IMR-90 (cell line): ENCODE data around the gene EML4. TPM values are rescaled to one million over a fixed set of nuclear protein-coding genes. Genes with fewer than 3 reads are reported as not detected.

ENCODE experiments used
- ATAC-seq: fragments of 200-7000 bp; cut with Tn5 transposase; 2 replicates; pipeline ENCODE4 v1.9.1; 2020; ENCODE audit warnings: low read depth, mild to moderate bottlenecking, moderate library complexity
- BruUV-seq: library from RNA; stranded (reverse); fragments of 400-500 nt; replicated peaks from 2 replicates; lab custom pipeline; 2021; lab: Mats Ljungman, UMichigan
- CTCF ChIA-PET: fragments of 300-600 bp; formaldehyde crosslinking; extraction: SDS; loops from one replicate; lab custom pipeline; 2021; ENCODE audit warnings: antibody characterized with exemption; lab: Yijun Ruan, JAX
- POLR2A ChIA-PET: fragments of 300-600 bp; sonication (Branson Sonifier 250); formaldehyde crosslinking; loops from one replicate; lab custom pipeline; 2022; ENCODE audit warnings: antibody characterized with exemption; ENCODE audit not compliant: unreplicated experiment; lab: Charles Lee
- DNase-seq: peaks from one replicate; pipeline ENCODE4 v3.0.0; 2013
- H2AFZ ChIP-seq: replicated peaks from 2 replicates; pipeline ENCODE3; 2013; ENCODE audit warnings: low read length, mild to moderate bottlenecking; ENCODE audit not compliant: poor library complexity
- H2AK5ac ChIP-seq: 2 replicates; pipeline ENCODE4 v1.6.1; 2013; ENCODE audit warnings: low read depth, low read length, inconsistent platforms
- H2AK9ac ChIP-seq: replicated peaks from 2 replicates; pipeline ENCODE3; 2013; ENCODE audit warnings: mild to moderate bottlenecking, low read depth, low read length, moderate library complexity; ENCODE audit not compliant: poor library complexity
- H2BK120ac ChIP-seq: 2 replicates; pipeline ENCODE4 v1.6.1; 2013; ENCODE audit warnings: low read depth, low read length, inconsistent platforms
- H2BK15ac ChIP-seq: 3 replicates; pipeline ENCODE4 v1.6.1; 2013; ENCODE audit warnings: low read depth, low read length, inconsistent platforms
- H2BK20ac ChIP-seq: 2 replicates; pipeline ENCODE4 v1.6.1; 2013; ENCODE audit warnings: low read depth, mild to moderate bottlenecking, inconsistent platforms, low read length, moderate library complexity
- H2BK5ac ChIP-seq: 2 replicates; pipeline ENCODE4 v1.6.1; 2013; ENCODE audit warnings: mild to moderate bottlenecking, low read depth, low read length, inconsistent platforms; ENCODE audit not compliant: poor library complexity, severe bottlenecking
- H3K14ac ChIP-seq: replicated peaks from 2 replicates; pipeline ENCODE4 v1.6.1; 2013; ENCODE audit warnings: low read depth, low read length, inconsistent platforms
- H3K18ac ChIP-seq: 2 replicates; pipeline ENCODE4 v1.6.1; 2013; ENCODE audit warnings: low read depth, low read length, control low read depth
- H3K23ac ChIP-seq: 2 replicates; pipeline ENCODE4 v1.6.1; 2013; ENCODE audit warnings: low read depth, low read length, inconsistent platforms
- H3K27ac ChIP-seq: 2 replicates; pipeline ENCODE4 v1.5.1; 2013; ENCODE audit warnings: mild to moderate bottlenecking, control low read depth, low read length; ENCODE audit not compliant: insufficient read depth
- H3K27me3 ChIP-seq: 2 replicates; pipeline ENCODE4 v1.6.1; 2013; ENCODE audit warnings: low read length; ENCODE audit not compliant: control insufficient read depth, insufficient read depth
- H3K36me3 ChIP-seq: 2 replicates; pipeline ENCODE4 v1.6.1; 2013; ENCODE audit warnings: low read length, mixed read lengths; ENCODE audit not compliant: control insufficient read depth, insufficient read depth
- H3K4ac ChIP-seq: 2 replicates; pipeline ENCODE4 v1.6.1; 2013; ENCODE audit warnings: low read depth, low read length, inconsistent platforms
- H3K4me1 ChIP-seq: 2 replicates; pipeline ENCODE4 v1.6.1; 2013; ENCODE audit warnings: low read length, mixed read lengths; ENCODE audit not compliant: control insufficient read depth, insufficient read depth
- H3K4me2 ChIP-seq: 2 replicates; pipeline ENCODE4 v1.6.1; 2013; ENCODE audit warnings: low read depth, mild to moderate bottlenecking, control low read depth, low read length, moderate library complexity
- H3K4me3 ChIP-seq: 2 replicates; pipeline ENCODE4 v1.5.1; 2013; ENCODE audit warnings: low read depth, mild to moderate bottlenecking, control low read depth, low read length, moderate library complexity; ENCODE audit not compliant: insufficient read depth
- H3K56ac ChIP-seq: 2 replicates; pipeline ENCODE4 v1.6.1; 2013; ENCODE audit warnings: low read length, inconsistent platforms; ENCODE audit not compliant: insufficient read depth; ENCODE audit errors: extremely low read depth
- H3K79me1 ChIP-seq, 2 experiments: 2 replicates each; pipeline ENCODE4 v1.6.1; 2013; ENCODE audit warnings: low read length in 2 of 2, inconsistent platforms in 1 of 2, low read depth in 1 of 2
- H3K9ac ChIP-seq: 2 replicates; pipeline ENCODE4 v1.6.1; 2013; ENCODE audit warnings: low read depth, low read length, control low read depth
- H3K9me1 ChIP-seq: 2 replicates; pipeline ENCODE4 v1.6.1; 2013; ENCODE audit warnings: low read length, inconsistent platforms; ENCODE audit not compliant: insufficient read depth
- H3K9me3 ChIP-seq: 2 replicates; pipeline ENCODE4 v1.6.1; 2013; ENCODE audit warnings: low read length; ENCODE audit not compliant: control insufficient read depth, insufficient read depth
- H4K20me1 ChIP-seq: 2 replicates; pipeline ENCODE4 v1.6.1; 2013; ENCODE audit warnings: low read length, inconsistent platforms; ENCODE audit not compliant: insufficient read depth
- H4K5ac ChIP-seq: 2 replicates; pipeline ENCODE4 v1.6.1; 2013; ENCODE audit warnings: mild to moderate bottlenecking, low read depth, low read length, control low read depth
- H4K8ac ChIP-seq, 2 experiments: 2 replicates each; pipeline ENCODE4 v1.6.1; 2013; ENCODE audit warnings: low read depth in 2 of 2, low read length in 2 of 2, control low read depth in 1 of 2, inconsistent platforms in 1 of 2
- H4K91ac ChIP-seq: 2 replicates; pipeline ENCODE4 v1.6.1; 2013; ENCODE audit warnings: low read depth, low read length, inconsistent platforms; ENCODE audit not compliant: insufficient read depth
- MXI1 ChIP-seq: IDR thresholded peaks from 2 replicates; pipeline ENCODE4 v1.6.1; 2012; ENCODE audit warnings: low read depth, mild to moderate bottlenecking, low read length, moderate library complexity, borderline replicate concordance
- WGBS, 2 experiments: methylation state at CpG; one replicate each; pipeline versions ENCODE4 v1.1.5 to v1.1.7; 2013; ENCODE audit warnings: missing lambda C conversion rate in 2 of 2; ENCODE audit not compliant: insufficient read length in 1 of 2; ENCODE audit errors: extremely low coverage in 2 of 2; 5-methylcytosine and 5-hydroxymethylcytosine counted together
- dilution Hi-C: fragments of 300-500 bp; cut with HindIII; formaldehyde crosslinking; loops from one replicate; pipeline ENCODE4 v1.14.3; 2018; ENCODE audit warnings: low sequenced_read_pairs; ENCODE audit not compliant: unreplicated experiment
- in situ Hi-C: fragments of 300-500 bp; cut with MboI; formaldehyde crosslinking; loops from 3 replicates; pipeline ENCODE4 v1.14.3; 2019; ENCODE audit warnings: low sequenced_read_pairs, inconsistent platforms, mixed read lengths
- intact Hi-C: fragments of 100-400 bp; cut with micrococcal nuclease; formaldehyde crosslinking; loops from 2 replicates; pipeline ENCODE4 v1.10.0; 2022
- polyA plus RNA-seq, 3 experiments: library from polyadenylated mRNA; depleted of rRNA; stranded (reverse); fragments of >200 nt; gene quantifications; 2 replicates each; pipeline ENCODE4 v1.2.3, GENCODE V29; 2012; ENCODE audit warnings: low replicate concordance in 1 of 3
- total RNA-seq: library from RNA; depleted of rRNA; stranded (reverse); fragments of >200 nt; gene quantifications from 2 replicates; pipeline ENCODE4 v1.2.3, GENCODE V29; 2012
- TF ChIP-seq, protein P1 (sequence below): fragments of 150-350 bp; IDR thresholded peaks from 2 replicates; pipeline ENCODE4 v1.6.1; 2016; ENCODE audit warnings: low read depth, mild to moderate bottlenecking, low read length, moderate library complexity, borderline replicate concordance

The EML4 gene
- total and polyA plus RNA-seq, 2 of the 4 experiments (the other 2 are of a cell fraction): 29.7 to 73.7 TPM

GRCh38 chr2:42170619-42171395, 1.7 kb downstream of the EML4 start:
- Histone ChIP-seq H2BK20ac (no peak overlapping the region), H3K36me3 (no peaks in the 10 kb centered on the region; the same call in 1 of the 2 replicates), H3K4me2 (peak overlapping the region; percentile 90), H3K18ac (peak overlapping the region; percentile 11; the same call in 1 of the 2 replicates), H3K4ac (no peak overlapping the region; the same call in 1 of the 2 replicates), H2BK5ac (peak overlapping the region; percentile 82), H2AFZ (no peak overlapping the region), H3K27me3 (no peaks in the 10 kb centered on the region), H4K5ac (no peak overlapping the region), H2AK5ac (no peak overlapping the region), H3K4me1 (peaks cover 11% of the 10 kb centered on the region), H3K27ac (peak overlapping the region; percentile 85; the same call in 1 of the 2 replicates), H3K23ac (peak overlapping the region; percentile 32; the same call in 1 of the 2 replicates), H2AK9ac (no peak overlapping the region), H3K14ac (peak overlapping the region; percentile 80), H3K4me3 (peak overlapping the region; percentile 92), H2BK120ac (0 out of 2 replicates have a peak overlapping the region, but pooled peaks have one; percentile 35), H4K8ac (0 out of 4 replicates have a peak overlapping the region, but pooled peaks of 1 of the 2 experiments have one; percentile 3), H3K79me1 (peaks cover 16 to 39% of the 10 kb centered on the region in 2 experiments; a peak in 3 of 4 replicates), H3K9me1 (peaks cover 7% of the 10 kb centered on the region; the same call in 1 of the 2 replicates), H3K9ac (peak overlapping the region; percentile 78), H4K91ac (no peak overlapping the region), H4K20me1 (peaks cover 24% of the 10 kb centered on the region), H3K9me3 (no peaks in the 10 kb centered on the region), H2BK15ac (0 out of 3 replicates have a peak overlapping the region, but pooled peaks have one; percentile 15), H3K56ac (peak overlapping the region; percentile 84; the same call in 1 of the 2 replicates)
- intact Hi-C loops (loop anchor here (2.0 to 5.0 kb wide), 3 partner anchors 28 to 76 kb away; no protein-coding TSS in a partner anchor), in situ Hi-C loops (no loop called here), dilution Hi-C loops (no loop called here)
- WGBS, 2 experiments: no CpG with 5 or more reads among the region's 9 CpGs
- ATAC-seq: no peak
- ChIA-PET POLR2A (no interaction called here), CTCF (interaction anchor here (0.7 to 1.2 kb wide), 3 partner anchors 32 to 74 kb away, joined by 3 to 4 read pairs (median 3); no protein-coding TSS in a partner anchor)
- no peak for DNase-seq
- BruUV-seq: no TSS peak
- TF ChIP-seq, protein P1, sequence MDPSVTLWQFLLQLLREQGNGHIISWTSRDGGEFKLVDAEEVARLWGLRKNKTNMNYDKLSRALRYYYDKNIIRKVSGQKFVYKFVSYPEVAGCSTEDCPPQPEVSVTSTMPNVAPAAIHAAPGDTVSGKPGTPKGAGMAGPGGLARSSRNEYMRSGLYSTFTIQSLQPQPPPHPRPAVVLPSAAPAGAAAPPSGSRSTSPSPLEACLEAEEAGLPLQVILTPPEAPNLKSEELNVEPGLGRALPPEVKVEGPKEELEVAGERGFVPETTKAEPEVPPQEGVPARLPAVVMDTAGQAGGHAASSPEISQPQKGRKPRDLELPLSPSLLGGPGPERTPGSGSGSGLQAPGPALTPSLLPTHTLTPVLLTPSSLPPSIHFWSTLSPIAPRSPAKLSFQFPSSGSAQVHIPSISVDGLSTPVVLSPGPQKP: no peak
- TF ChIP-seq MXI1: no peak
